NCI-H2196 treated with DMSO at 0.1 percent for 48 hours (cell line): ENCODE results near the gene PPP1R26.
"Not testable (repeated sequence)": the region's sequence is repeated elsewhere in the genome, so short reads cannot be mapped to it uniquely, and the experiment has no call there.

Experiments
- DNase-seq: peaks from one replicate; lab custom pipeline; 2025; ENCODE audit not compliant: unreplicated experiment; lab: John Stamatoyannopoulos, UW

PPP1R26 gene

DNA sequence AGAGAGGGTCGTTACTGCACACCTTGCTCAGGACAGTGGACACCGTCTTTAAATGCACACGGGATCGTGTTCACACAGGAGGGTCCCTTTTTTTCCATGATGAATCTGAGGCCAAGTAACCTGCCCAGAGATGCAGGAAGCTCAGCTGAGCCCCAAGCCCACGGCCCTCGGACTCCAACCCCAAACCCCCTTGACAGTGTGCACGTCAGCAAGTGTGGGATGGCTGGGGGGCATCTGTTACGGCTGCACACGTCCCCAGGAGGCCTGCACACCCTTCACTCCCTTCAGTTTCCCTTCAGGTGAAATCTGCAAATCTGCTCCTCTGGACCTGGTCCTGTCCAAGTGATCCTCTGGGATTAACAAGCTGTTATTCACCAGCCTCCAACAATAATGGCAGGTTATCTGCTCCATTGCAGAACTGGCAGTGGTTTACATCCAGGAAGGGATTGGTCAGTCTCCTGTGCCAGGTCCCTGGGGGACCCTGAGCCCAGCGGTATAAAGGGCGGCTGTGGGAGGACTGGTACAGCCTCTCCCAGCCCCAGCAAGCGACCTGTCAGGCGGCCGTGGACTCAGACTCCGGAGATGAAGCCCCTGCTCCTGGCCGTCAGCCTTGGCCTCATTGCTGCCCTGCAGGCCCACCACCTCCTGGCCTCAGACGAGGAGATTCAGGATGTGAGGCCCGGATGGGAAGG lies 41.5 kb downstream of the PPP1R26 start, which contains the start of gene LCN1:
TSS of gene LCN1 (plus strand) at position 525 of the 692 bp plus-strand sequence. CDS start at position 583, 58 bp downstream.
- DNase-seq = no peak

DNA sequence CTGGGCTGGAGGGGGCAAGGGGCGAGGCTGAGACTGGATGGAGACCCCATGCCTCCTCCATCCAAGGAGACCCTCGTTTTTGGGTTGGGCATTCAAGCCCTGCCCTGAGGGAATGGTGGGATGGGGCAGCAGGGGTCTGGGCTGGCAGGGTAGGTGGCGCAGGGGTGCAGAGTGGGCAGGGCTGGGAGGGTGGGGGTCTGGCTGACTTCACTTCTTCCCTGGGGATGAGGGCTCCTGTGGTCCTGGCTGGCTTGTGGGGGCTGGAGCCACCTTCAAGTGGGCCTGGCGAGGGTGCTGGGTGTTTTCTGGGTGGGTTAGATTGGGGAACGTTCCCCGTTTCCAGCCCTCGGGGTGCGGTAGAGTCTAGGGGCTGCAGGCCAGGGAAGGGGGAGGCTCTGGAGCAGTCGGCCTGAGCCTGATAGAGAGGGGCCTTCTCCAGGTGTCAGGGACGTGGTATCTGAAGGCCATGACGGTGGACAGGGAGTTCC lies 42.1 kb downstream of the PPP1R26 start:
- no peak for DNase-seq

DNA sequence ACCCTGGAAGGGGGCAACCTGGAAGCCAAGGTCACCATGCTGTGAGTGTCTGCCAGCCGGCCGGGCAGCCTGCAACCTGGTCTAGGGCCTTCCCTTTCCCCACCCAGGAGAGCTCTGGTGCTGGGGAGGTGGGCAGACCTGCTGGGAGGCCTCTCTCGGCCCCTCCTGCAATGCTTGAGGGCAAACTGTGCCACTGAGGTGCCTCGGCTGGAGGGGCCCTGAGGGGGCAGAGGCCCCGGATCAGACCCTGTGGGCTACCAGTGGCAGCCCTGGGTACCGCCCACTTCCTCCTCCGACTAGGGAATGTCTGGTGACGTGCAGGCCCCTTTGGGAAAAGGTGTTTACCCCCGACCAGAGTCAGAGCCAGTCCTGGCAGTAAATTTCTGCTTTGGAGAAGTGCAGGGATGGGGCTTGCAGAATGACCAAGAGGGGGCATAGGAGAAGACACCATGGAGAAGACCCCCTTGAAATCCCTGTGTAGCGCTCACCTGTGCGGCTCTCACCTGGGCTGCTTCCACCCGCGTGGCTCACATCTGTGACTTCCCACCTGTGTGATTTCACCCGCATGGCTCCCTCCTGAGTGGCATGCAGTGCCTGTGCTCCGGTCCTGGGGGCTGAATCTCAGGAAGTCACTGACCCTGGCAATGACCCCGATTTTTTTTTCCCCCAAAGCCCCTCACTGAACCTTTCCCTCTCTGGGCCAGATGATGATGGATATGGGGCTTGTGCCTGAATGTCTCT lies 42.7 kb downstream of the PPP1R26 start:
- DNase-seq = no peak

DNA sequence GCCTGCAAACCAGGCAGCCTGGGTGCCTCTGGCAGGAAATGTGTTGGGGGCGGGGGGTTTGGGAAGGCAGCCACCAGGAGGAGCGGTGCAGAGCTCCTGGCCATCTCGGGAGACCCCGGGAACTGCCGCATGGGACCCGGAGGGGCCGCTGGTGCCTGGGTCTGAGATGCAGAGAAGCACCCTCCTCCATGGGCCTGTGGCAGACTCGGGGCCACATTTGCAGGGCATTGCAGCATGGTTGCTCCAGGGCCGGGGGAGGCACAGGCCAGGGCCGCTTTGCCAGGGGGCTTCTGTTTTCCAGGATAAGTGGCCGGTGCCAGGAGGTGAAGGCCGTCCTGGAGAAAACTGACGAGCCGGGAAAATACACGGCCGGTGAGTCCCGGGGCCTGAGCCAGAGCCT lies 43.3 kb downstream of the PPP1R26 start:
- no peak for DNase-seq

DNA sequence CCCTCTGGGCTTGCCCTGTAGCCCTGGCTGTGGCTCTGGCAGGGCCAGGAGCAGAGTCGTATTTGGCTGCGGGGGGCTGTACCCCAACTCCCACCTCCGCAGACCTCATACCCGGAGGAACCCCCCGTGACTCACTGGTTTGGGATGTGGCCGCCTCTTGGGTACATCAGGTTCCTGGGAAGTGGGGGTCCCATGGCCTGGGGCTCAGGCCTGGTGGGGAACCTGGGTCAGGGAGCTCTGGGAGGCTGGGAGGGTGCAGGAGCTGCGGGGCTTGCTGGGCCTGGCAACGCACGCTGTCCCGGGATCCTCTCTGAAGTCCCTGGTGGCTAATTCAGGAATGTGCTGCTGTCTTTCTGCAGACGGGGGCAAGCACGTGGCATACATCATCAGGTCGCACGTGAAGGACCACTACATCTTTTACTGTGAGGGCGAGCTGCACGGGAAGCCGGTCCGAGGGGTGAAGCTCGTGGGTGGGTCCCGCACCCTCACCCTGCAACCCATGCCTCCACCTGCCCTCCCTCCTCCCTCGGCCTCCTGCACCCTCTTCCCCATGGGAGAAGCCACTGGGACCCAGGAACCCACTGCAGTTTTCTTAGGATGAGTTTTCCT lies 44.0 kb downstream of the PPP1R26 start:
- DNase-seq = no peak

DNA sequence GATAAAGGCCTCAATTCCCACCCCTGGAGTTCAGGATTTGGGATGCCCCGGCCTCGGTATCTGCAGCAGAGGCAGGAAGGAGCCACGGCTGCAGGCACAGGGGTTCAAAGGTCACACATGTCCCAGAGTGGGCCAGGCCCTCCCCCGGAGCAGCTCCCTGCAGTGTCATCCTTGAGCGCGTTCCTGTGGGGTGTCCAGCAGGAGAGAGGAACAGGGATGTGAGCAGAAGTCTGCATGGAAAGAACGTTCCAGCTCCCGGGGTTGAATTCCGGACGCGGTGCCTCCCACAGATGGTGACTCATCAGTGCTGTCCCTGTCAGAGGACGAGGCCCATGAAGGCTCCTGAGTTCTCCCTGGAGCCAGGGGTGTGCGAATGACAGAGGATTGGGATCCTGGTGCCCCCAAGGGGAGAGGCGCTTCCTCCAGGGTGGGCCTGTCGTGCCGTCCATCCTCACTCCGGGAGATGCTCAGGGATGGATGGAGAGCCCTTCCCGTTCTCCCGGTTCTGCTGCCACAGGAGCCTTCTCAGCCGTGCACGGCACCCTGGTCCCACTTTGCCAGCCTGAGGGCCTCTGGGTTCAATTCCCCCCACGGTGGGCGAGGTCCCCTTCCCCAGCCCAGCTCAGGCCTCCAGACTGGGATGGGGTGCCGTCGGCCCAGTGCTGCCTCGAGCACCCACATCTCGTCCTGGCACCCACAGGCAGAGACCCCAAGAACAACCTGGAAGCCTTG lies 44.7 kb downstream of the PPP1R26 start:
- no peak for DNase-seq

DNA sequence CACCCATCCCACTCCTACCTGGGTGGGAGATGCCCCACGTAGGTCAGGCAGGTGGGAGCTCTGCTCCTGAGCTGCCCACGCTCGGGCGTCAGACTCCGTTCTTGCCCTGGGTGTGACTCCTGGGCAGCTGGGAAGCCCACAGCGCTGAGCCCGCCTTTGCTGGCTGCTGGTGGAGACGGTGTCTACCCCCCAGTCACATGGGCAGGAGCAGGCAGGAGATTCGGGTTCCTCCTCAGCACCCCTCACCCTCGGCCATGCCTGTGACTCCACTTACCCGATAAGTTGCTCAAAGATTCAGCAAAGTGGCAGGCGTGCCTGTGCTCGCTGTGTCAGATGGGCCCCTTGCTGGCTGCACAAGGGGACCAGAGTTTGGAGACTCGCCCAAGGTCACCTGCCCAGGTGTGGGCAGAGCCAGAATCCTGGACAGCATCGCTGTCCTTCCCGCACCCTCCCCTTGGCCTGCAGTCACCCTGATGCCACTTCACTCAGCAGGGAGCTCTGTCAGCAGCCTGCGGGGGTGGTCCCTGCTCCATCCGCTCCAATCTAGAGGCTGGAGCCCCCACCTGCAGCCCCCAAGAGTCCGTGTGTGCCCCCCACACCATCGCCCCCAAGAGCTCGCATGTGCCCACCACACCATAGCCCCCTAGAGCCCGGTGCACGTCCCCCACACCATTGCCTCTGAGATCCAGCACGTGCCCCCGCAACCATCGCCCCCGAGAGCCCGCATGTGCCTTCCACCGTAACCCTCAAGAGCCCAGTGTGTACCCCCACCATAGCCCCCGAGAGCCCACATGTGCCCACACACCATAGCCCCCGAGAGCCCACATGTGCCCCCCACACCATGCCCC lies 45.9 kb downstream of the PPP1R26 start:
- DNase-seq = no peak

DNA sequence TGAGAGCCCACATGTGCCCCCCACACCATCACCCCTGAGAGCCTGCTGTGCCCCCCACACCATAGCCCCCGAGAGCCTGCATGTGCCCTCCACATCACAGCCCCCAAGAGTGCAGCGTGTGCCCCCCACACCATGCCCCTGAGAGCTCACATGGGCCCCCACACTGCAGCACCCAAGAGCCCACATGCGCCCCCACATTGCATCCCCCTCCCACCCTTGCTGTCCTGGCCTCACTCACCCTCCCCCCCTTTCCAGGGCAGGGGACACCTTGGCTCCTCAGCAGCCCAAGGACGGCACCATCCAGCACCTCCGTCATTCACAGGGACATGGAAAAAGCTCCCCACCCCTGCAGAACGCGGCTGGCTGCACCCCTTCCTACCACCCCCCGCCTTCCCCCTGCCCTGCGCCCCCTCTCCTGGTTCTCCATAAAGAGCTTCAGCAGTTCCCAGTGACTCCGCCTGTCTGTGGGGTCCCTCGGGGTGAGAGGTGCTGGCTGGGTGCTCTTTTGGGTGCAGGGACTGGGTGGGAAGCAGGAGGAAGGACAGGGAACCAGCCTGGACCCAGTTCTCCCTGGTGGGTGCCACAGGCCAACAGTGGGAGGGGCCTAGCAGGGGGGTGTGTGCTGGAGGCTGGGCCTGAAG lies 46.6 kb downstream of the PPP1R26 start:
- no peak for DNase-seq

DNA sequence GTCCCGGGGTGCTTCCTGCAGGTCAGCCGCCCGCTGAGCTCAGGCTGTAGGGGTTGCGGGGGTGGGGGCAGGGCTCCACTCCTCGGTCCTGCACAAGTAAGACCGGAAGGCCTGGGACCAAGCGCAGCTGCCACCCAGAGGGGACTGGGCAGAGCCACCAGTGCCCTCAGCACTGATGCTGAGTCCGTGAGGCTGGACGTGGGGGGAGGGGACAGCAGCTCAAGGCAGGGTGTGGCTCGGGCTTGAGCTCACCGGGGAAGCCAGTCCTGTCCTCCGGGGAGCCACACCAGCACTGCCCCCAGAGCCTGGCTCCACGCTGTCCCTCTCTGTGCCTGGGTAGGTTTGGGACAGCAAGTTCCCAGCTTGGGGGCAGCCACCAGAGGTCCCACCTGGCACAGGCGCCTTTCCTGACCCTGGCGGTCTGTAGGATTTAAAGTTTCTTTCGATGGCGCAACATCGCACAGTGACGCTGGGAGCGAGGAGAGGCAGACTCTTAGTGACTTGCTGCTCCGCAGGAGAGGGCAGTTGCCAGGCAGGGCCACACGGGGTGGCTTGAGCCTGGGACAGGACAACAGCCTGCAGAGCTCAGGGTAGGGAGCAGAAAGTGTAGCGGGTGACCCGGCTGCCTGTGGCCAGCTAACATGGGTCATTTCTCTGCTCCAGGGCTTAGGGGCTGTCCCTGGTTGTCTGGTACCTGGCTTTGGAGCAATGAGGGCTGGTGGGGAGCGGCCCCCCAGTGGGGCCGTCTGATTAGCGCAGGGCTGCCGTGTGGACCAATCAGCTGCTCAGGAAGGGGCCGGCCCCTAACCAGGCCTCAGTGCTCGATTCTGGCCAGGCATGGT lies 47.4 kb downstream of the PPP1R26 start:
- DNase-seq = no peak

DNA sequence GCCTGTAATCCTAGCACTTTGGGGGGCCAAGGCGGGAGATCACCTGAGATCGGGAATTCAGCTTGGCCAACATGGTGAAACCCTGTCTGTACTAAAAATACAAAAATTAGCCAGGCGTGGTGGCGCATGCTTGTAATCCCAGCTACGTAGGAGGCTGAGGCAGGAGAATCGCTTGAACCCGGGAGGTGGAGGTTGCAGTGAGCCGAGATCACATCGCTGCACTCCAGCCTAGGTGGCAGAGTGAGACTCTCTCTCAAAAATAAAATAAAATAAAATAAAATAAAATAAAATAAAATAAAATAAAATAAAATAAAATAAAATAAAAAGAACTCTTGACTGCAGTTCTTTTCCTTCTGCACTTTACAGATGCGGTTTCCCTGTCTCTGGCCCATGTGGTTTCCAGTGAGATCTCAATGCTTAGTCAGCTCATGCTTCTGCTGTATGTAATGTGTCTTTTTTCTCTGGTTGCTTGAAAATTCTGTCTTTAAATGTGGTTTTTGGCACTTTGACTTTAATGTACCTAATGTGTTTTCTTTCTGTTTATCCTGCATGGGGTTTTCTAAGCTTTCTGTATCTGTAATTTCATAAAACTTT lies 49.4 kb downstream of the PPP1R26 start:
- DNase-seq = not testable (repeated sequence)

DNA sequence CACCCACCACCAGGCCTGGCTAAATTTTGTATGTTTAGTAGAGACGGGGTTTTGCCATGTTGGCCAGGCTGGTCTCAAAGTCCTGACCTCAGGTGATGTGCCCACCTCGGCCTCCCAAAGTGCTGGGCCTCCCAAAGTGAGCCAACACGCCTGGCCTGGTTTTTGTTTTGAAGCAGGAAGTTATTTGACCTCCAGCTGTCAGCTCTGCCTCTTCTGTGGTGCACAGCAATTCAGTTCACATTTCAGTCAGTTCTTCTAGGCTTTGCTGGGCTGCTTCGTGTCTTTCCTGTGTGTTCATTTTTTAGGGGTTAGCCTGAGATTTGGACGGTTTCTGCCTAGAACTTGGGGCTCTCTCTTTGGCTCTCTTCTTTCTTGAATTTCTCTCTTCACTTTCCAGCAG lies 50.6 kb downstream of the PPP1R26 start:
- no peak for DNase-seq

DNA sequence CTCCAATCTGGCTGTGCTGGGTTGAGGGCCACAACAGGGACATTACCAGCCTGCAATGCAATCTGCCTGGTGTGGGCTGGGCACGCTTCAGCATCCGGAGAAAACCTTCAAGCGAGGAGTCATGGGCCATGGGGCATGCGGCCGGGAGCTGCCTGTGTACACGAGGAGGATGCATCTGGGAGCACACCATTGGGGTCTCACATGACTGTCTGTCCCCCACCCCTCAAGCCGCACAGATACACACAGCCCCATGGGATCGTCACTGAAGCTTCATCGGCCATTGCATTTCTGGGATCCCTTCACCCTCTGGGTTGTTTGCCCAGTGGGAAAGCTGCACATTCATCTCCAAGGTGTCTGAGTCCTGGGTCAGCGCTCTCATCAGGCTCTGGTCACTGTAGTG lies 51.5 kb downstream of the PPP1R26 start:
- DNase-seq = no peak

DNA sequence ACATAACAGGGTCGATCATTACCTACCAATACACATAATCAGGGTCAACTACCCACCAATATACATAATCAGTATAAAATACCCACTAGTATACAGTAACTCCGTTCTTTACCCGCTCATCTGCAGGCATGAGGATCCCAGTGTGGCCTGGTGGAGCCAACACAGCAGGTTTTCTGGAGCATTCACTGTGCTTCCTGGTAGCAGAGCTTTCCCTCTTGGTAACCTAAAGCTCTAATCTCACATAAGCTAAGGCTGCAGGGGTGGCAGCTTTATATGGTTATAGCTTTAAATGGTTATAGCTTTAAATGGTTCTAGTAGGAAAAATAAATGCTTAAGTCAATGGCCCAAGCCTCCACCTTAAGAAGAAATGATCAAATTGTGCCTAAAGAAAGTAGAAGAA lies 53.5 kb downstream of the PPP1R26 start:
- DNase-seq = no peak

DNA sequence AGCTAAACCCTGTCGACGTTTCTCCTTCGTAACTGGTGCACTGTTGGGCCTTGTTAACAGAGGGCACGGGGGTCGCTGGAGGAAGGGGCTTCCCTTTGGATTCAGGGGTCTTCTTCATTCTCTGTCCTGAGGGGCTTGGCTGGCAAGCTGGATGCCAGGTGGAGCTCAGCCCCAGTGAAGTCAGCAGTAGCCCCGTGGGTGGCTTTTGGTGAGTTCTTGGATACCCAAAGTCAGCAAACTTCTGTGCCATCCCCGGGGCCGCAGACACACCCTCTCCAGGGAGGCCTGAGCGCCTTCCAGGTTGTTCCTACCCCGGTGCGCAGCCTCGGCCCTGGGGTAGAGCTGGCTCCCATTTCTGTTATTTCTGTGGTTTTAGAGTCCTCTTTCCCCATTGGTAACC lies 54.1 kb downstream of the PPP1R26 start:
- DNase-seq = no peak

DNA sequence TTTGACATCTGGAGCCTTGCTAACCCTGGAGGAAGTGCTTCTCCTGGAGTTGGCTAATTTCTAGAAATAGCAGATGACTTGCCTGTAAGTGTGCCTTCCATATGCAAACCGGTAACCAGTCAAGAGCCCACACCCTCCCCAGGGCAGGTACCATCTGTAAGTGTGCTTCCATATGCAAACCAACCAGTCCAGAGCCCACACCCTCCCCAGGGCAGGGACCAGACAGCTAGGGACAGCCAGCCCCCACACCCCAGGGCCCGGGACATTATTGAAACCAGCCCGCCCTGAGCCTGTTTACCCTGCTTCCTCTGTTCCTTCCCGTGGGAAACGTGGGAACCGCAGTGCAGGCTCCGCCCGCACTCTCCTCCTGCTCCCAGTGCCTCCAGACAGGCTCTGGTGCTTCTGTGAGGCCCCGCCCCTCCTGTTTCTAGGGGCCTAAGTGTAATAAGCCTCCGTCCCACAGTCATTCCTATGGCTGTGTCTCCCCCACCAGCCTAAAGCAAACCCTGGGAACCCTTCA lies 54.7 kb downstream of the PPP1R26 start:
- DNase-seq = not testable (repeated sequence)

DNA sequence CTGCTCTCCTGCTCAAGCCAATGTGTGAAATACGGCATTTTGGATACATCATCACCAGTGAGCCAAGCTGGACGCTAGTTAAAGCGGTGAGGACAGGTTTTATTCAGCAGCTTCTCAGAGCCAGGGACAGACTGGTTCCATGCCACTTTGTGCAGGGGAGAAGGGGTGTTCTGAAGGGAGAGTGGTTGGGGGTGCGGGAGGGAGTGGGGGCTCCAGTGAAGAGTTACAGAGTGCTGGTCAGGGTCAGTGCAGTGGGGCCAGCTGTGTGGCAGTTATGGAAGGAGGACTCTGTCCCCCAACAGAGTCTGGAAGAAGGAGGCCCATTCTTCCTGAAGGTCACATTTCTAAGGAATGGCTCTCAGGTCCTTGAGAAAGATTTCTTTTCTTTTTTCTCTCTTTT lies 55.2 kb downstream of the PPP1R26 start:
- DNase-seq = not testable (repeated sequence)

DNA sequence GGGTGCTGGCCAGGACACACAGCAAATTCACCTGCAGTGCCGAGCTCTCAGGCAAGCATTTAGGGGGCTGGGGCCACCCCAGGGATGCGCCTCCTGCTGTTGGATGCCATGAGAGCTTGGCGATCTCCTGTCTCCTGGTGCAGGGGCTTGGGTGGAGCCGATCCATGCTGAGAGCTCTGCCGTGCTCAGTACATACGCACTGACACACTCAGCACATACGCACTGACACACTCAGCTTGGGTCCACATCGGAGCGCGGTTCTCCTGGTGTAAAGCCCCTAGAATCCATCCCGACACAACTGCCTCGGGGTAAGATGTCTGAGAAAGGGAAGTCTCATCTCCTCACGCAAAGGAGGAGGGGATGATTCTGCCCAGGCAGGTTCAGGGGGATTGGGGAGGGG lies 56.0 kb downstream of the PPP1R26 start:
- not testable (repeated sequence) for DNase-seq

DNA sequence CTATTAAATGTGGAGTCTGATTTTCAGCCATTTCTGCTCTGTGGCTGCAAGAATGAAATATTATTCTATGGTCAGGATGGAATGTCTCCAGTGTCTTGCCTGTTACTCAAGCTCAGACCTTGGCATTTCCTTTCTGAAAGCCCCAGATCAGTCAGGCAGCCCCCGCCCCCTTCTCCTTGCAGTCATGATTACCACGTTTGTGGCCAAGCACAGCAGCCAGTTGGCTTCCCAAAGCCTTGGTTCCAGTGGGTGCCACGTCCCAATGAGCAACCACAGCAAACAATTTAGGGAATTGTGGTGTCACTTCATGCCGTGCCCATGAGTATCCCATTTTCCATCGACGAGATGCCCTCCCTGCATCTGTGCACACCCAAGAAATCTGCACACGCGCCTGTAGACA lies 56.6 kb downstream of the PPP1R26 start:
- DNase-seq = no peak
